Left ventricle myocardium inferior (tissue), 1 donor: ENCODE data around the gene PSPH. TPM values are rescaled to one million over a fixed set of nuclear protein-coding genes. Genes with fewer than 3 reads are reported as not detected.
"Not testable (repeated sequence)": the region's sequence is repeated elsewhere in the genome, so short reads cannot be mapped to it uniquely, and the experiment has no call there.

ENCODE experiments used
- DNase-seq: peaks from one replicate; pipeline ENCODE4 v3.0.0-alpha.2; 2020
- H3K27ac ChIP-seq: fragments of 200-600 bp; replicated peaks from 2 replicates; pipeline ENCODE4 v1.8.0; 2021
- H3K27me3 ChIP-seq: fragments of 200-600 bp; 2 replicates; pipeline ENCODE4 v1.8.0; 2021; ENCODE audit warnings: low read depth
- H3K36me3 ChIP-seq: fragments of 200-600 bp; 2 replicates; pipeline ENCODE4 v1.8.0; 2021
- H3K4me1 ChIP-seq: fragments of 200-600 bp; 2 replicates; pipeline ENCODE4 v1.8.0; 2021
- H3K4me3 ChIP-seq: fragments of 200-600 bp; 2 replicates; pipeline ENCODE4 v1.8.0; 2021; ENCODE audit warnings: mild to moderate bottlenecking, moderate library complexity
- H3K9me3 ChIP-seq: fragments of 200-600 bp; replicated peaks from 2 replicates; pipeline ENCODE4 v1.8.0; 2021
- CTCF ChIP-seq: fragments of 200-600 bp; IDR thresholded peaks from 2 replicates; pipeline ENCODE4 v1.8.0; 2021; ENCODE audit warnings: antibody characterized with exemption, mild to moderate bottlenecking, borderline replicate concordance
- intact Hi-C: fragments of 100-400 bp; cut with micrococcal nuclease; formaldehyde crosslinking; loops from one replicate; pipeline ENCODE4 v1.11.0; 2022
- total RNA-seq: library from RNA; stranded (reverse); fragmentation: NEBNext Ultra II Directional; extraction: Animal tissue kit (Norgen Biotek cat#: 25700); gene quantifications from one replicate; pipeline ENCODE4 v1.2.1, GENCODE V29; 2021
- donor health status: DM: no; HTN: yes; CAD: no; lungs with severe emphysema.

The PSPH gene
- total RNA-seq, 1 donor from 2014 or later = 12.9 TPM

GRCh38 chr7:56079450-56080185, 28.4 kb upstream of the PSPH start:
- peak; percentile 86 for DNase-seq
- peaks cover 25% of the 10 kb centered on the region for H3K36me3 ChIP-seq
- peaks cover 60% of the 10 kb centered on the region for H3K4me1 ChIP-seq
- peak; percentile 94 for TF ChIP-seq CTCF
- intact Hi-C loops = no loop called here
- H3K27me3 ChIP-seq = no peaks in the 10 kb centered on the region
- H3K4me3 ChIP-seq = peak overlapping the region; percentile 23
- peak overlapping the region; percentile 95 for H3K27ac ChIP-seq
- H3K9me3 ChIP-seq = no peaks in the 10 kb centered on the region

- no peaks in the 10 kb centered on the region for H3K9me3 ChIP-seq
- intact Hi-C loops = no loop called here
- H3K27me3 ChIP-seq = no peaks in the 10 kb centered on the region
- peaks cover 59% of the 10 kb centered on the region for H3K4me1 ChIP-seq
- no peak overlapping the region for H3K4me3 ChIP-seq
- peaks cover 25% of the 10 kb centered on the region for H3K36me3 ChIP-seq
- no peak for DNase-seq
- peak overlapping the region; percentile 95 for H3K27ac ChIP-seq
- TF ChIP-seq CTCF = no peak
These were observed 27.0 kb upstream of the PSPH start for GRCh38 chr7:56078196-56078595.

GRCh38 chr7:56077681-56078080, 26.4 kb upstream of the PSPH start:
- intact Hi-C loops = no loop called here
- H3K36me3 ChIP-seq = peaks cover 28% of the 10 kb centered on the region
- no peak overlapping the region for H3K4me3 ChIP-seq
- H3K4me1 ChIP-seq = peaks cover 53% of the 10 kb centered on the region
- TF ChIP-seq CTCF = no peak
- no peak for DNase-seq
- peak overlapping the region; percentile 95 for H3K27ac ChIP-seq
- no peaks in the 10 kb centered on the region for H3K27me3 ChIP-seq
- no peaks in the 10 kb centered on the region for H3K9me3 ChIP-seq

- H3K9me3 ChIP-seq = no peaks in the 10 kb centered on the region
- intact Hi-C loops = loop anchor here (5.0 kb wide), 1 partner anchor 77 kb away; no protein-coding TSS in a partner anchor
- DNase-seq = peak; percentile 84
- H3K27ac ChIP-seq = peak overlapping the region; percentile 42
- no peaks in the 10 kb centered on the region for H3K27me3 ChIP-seq
- H3K4me1 ChIP-seq = peaks cover 25% of the 10 kb centered on the region
- peaks cover 35% of the 10 kb centered on the region for H3K36me3 ChIP-seq
- peak; percentile 97 for TF ChIP-seq CTCF
- no peak overlapping the region for H3K4me3 ChIP-seq
These were observed 23.1 kb upstream of the PSPH start for GRCh38 chr7:56074371-56074791.

- H3K4me3 ChIP-seq, DNase-seq, intact Hi-C loops, H3K27ac ChIP-seq, H3K9me3 ChIP-seq, H3K27me3 ChIP-seq: not testable (repeated sequence)
- H3K4me1 ChIP-seq = peaks cover 32% of the 10 kb centered on the region
- H3K36me3 ChIP-seq = peaks cover 51% of the 10 kb centered on the region
These were observed 15.1 kb upstream of the PSPH start for GRCh38 chr7:56066376-56066775.

GRCh38 chr7:56063882-56064625, 12.8 kb upstream of the PSPH start, which contains the start of gene SUMF2:
TSS of gene SUMF2 (plus strand) at chr7:56064286. CDS start at chr7:56064312, 26 bp downstream.
- Histone ChIP-seq H3K27ac (peak within 1 kb of the TSS; percentile 95), H3K4me3 (peak within 1 kb of the TSS; percentile 95), H3K27me3 (no peaks in the 10 kb centered on the region), H3K9me3 (no peaks in the 10 kb centered on the region), H3K4me1 (peaks cover 32% of the 10 kb centered on the region), H3K36me3 (peaks cover 52% of the 10 kb centered on the region)
- DNase-seq = peak; percentile 94
- intact Hi-C loops = no loop called here
- peak; percentile 41 for TF ChIP-seq CTCF
